Measurements from ENCODE around the gene CAMTA1.

GRCh38 chr1:7418442-7419080 is 633.3 kb downstream of the CAMTA1 start:
- no peak for TF ChIP-seq CTCF (IDR thresholded peaks at IDR 0.05; ENCODE audit: low read length)
- no peak for TF ChIP-seq EZH2 (optimal IDR thresholded peaks at IDR 0.05; ENCODE audit: low read depth, low read length)
- TF ChIP-seq EZH2phosphoT487 (IDR thresholded peaks at IDR 0.05; ENCODE audit: low read length) = no peak
